ENCODE measurements around the gene MRPL2.

The MRPL2 gene

DNA sequence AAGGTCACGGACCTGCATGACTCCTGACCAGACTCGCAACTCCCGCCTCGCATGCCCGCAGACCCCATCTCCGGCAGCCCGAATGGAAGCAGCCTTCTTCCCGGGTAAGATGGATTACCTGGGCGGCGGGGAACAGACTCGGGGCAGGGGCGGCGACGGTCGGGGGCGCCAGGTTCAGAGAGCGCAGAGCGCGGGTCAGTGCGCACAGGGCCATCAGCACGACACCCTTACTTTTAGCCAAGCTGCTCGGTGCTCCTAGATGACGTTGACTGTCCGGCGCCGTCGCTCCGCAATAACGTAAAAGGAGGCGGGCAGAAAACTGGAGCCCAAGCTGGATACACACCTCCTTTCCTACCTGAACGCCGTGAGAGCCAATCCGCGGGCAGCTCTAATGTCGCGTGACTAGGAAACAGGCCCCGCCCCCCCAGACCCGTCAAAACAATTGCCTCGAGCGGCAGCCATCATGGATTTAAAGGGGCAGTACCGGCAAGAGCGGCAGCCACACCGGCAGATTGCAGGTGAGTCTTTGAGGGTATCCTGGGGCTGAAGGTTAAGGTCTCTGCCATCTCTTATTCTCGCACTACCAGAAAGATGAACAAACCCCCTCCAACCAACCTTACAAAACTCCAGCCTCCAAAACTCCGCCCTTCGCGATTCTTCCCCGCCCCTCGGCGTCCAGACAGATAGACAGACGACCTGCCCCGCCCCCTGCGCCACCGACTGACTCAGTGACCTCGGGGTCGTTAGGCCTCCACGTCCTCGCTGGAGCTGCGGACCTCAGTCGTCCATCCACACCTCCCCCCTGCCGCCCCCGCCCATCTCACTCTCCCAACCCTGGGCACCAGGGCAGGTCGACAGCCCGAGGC, at the start of gene MRPL2, which contains the start of gene KLC4:
Gene MRPL2, minus strand, starts transcription at position 267 of the 866 bp plus-strand sequence. Its CDS starts 53 bp downstream, at position 214.
Gene KLC4, plus strand, starts transcription at position 464 of the 866 bp plus-strand sequence. CDS start 1,705 bp downstream, outside the sequence.
- in situ Hi-C loops (cut with HindIII; ENCODE audit: low sequenced_read_pairs), result no loop called here

DNA sequence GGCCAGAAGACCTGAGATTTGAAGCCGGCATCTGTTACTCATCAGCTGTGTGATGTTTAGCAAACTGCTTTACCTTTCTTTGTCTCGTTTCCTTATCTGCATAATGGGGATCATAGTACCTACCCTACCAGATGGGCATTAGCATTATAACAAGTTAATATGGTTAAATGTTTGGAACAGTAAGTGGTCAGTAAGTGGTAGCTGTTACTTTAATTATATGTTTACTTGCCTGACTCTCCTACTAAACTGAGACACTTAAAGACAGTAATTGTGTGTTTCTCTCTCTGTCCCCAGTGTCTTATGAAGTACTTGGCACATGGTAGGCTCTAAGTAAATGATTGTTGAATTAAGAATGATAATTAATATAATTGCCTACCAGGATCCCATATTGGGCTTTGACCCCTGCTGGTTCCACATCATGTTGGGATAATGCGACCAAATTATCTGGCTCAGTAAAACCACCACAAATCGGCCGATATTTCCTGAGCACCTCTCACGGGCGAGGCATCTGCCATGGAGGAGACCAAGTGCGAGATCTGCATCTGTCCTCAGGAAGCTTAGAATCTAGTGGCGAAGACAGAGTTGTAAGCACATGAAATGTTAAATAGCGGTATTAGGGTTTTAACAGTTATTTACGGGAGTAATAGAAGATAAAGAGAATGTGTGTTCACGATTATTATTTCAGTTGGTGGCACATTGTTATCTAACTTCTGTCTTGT, 48.3 kb upstream of the MRPL2 start:
- in situ Hi-C loops (cut with HindIII; ENCODE audit: low sequenced_read_pairs), result no loop called here

DNA sequence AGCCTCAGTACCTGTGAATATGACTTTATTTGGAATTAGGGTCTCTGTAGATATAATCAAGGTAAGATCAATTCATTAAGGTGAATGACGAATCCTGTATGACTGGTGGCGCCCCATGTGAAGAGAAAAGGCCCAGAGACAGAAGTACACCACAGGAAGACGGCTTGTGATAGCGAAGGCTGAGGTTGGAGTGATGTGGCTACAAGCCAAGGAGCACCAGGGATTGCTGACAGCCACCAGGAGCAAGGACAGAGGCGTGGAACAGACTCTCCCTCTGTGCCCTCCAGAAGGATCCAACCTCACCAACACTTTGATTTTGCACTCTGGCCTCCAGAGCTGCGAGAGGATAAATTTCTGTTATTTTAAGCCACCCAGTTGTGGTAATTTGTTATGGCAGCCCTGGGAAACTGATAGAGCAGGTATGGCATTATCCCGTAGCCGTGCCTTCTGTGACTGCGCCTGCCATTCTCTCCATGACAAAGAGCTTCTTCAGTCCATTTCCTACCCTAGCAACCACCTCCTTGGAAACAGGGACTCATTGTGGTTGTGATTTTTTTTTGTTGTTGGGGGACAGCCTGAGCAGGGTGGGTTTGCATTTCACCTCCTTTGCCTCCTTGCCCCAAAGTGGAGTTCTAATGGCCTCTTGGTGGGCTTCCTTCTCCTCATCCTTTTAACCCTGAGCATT, 46.4 kb upstream of the MRPL2 start:
- in situ Hi-C loops (cut with HindIII; ENCODE audit: low sequenced_read_pairs), result no loop called here

DNA sequence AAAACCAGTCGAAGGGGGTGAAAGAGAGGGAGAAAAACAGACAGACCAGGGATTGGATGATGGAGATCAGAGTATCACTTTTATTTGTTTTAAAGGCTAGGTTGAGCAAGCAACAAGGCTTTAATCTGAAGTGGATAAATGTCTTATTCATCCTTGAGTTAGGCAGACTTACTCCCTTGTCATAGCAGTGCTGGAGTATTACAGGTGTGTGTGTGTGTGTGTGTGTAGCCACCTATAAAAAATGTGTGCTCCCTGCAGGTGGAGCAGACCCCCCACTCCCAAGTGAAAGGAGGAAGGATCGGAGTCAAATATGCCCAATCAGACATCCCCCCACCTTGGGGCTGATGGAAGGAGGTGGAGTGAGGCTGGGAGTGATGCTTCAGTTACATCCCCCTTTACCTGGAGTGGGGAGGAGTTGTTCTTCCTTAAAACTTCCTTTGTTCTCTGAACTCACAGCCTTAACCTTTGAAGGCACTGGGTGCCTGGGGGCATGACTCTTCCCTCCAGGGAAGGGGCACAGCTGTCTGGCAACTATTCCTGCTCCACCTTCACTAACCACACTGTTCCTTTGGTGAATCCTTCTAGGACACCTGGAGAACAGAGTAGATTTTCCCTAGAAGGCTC, 44.1 kb upstream of the MRPL2 start:
- in situ Hi-C loops (cut with HindIII; ENCODE audit: low sequenced_read_pairs), result no loop called here

DNA sequence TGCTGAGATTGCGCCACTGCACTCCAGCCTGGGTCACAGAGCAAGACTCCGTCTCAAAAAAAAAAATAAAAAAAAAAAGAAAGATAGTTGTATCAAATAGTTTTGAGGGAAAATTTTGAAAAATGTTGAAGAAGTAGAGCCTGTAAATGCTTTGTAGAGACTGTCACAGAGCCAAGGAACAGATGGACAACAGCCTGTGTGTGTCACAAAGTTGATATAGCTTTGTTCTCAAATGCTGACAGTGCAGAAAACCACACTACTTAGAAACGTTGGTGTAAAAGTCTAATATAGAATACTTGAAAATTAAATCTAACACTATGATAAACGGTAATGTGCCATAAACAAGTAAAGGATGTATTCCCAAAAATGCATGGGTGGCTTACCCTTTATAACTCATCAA, 42.3 kb upstream of the MRPL2 start:
- in situ Hi-C loops (cut with HindIII; ENCODE audit: low sequenced_read_pairs), result no loop called here

DNA sequence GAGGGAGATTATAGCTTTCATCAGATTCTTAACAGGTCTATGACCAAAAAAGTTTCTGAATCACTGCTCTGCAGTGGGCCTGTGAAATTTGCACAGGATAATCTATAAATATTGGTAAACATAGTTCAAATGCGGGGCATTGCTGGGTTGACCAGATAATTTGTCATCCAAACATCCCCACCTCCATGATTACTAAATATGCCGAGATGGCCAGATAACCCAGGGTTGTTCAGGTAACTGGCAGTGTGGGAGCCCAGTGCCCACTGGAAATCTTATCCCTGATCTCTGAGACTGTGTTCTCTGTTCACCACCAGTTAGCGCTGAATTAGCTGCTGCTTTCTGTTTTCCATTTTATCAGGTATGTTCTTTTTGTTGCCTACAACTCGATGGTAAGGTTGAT, 38.3 kb upstream of the MRPL2 start:
- in situ Hi-C loops (cut with HindIII; ENCODE audit: low sequenced_read_pairs), result no loop called here

DNA sequence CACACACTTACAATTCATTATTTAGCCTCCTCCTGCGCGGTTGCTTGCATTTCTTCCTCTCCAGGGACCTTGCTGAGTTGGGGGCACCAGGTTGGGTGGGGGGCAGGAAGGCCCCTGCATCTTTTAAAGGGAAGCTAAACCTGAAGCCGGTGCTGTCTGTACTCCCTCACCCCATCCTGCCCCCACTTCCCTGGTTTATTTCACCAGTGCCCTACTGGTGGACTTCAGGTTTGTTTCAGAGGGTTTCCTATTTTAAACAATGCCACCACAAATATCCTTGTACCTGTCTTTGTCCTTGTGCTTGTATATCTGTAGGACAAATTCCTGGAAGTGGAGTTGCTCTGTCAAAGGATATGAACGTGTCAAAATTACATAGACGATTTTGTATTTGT, 37.9 kb upstream of the MRPL2 start:
- in situ Hi-C loops (cut with HindIII; ENCODE audit: low sequenced_read_pairs), result no loop called here

DNA sequence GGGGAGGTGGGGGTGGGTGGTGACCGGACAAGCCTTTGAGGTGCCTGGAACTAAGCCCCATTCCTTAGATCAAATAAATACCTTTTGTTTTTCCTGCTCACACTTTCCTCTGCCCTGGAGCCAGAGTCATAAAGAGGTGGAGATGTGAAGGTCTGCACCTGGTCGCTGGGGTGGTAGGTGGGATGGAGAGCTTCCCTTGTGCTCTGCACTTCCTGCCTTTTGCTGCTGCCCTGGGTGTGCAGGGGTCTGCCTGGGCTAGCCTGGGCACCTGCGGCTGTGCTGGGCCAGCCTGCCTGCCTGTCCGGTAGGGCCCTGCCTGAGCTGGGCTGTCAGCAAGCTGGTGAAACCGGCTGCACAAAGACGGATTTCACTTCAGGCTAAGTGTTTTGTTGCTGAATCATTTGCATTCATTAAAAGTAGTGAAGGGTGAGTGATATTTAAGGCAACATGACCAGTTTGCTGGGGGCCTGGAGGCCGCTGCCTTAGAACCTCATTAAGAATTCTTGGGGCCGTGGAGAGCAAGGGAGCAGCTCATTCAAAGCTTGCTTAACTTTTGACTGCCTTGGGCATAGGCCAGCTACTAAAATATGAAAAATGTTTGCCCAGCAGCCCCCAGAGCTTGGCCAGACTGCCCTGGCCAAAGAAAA, 37.3 kb upstream of the MRPL2 start:
- in situ Hi-C loops (cut with HindIII; ENCODE audit: low sequenced_read_pairs), result no loop called here

DNA sequence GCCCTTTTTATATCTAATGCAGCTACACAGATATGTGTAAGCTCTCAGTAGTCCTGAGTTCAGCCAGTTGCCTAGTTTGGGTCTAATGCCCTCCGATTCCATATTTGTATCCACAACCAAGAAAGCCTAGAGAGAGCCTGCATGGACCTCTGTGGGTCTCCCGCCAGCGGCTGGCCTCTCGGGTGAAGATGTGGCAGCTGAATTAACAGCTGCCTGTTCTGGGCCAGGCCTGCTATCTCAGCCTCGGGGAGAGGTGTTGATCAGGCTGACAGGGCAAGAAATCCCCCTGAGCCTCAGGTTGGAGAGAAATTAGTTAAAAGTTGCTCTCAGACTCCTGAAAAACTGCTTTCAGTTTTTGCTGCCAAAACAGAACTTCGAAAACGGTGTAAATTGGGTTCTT, 36.7 kb upstream of the MRPL2 start:
- in situ Hi-C loops (cut with HindIII; ENCODE audit: low sequenced_read_pairs), result no loop called here

DNA sequence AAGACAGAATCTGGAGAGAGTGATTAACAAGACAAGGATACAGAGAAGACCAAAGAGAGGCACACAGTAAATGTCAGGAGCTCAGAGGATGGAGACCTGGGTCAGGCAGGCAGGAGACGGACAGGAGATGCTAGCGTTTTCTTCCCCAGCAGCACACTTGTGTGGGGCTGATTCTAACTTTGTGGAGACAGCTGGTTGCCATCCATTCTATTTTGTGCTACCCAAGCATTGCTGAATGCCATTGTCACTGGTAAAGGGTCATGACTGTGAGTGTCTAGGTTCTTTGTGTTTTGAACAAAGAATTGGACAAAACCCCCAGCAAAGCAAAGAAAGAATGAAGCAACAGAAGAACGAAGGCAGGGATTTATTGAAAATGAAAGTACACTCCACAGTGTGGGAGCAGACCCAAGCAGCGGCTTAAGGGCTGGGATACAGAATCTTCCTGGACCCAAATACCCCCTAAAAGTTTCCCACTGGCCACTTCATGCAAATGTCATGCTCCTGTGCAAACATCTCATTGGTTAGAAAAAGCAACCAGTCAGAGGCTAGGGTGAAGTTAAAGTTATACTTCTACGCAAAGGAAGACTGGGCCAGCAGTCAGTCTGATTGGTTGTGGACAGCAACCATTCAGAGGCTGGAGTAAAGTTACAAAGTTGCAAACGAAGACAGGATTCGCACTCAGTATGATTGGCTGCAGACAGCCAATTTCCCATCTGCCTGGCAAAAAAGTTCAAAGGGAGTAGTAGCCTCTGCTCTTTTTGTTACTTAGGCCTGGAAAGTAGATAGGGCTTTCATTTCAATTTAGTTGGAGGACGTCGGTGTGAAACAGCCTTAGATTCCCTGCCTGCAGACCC, 34.4 kb upstream of the MRPL2 start:
- in situ Hi-C loops (cut with HindIII; ENCODE audit: low sequenced_read_pairs), result no loop called here

DNA sequence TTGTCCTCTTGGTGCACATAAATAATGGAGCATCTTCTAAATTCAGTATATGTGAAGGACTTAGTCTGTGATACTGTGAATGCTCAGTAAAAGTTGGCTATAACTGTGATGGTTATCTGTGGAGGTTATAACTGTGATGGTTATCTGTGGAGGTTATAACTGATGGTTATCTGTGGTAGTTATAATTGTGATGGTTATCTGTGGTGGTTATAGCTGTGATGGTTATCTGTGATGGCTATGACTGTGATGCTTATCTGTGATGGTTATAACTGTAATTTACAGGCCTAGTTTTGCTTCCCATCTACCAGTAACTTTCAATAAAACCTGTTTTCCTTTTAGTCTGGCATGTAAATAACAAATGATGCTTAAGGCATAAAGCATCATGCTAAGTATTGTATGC, 33.4 kb upstream of the MRPL2 start:
- in situ Hi-C loops (cut with HindIII; ENCODE audit: low sequenced_read_pairs), result no loop called here

DNA sequence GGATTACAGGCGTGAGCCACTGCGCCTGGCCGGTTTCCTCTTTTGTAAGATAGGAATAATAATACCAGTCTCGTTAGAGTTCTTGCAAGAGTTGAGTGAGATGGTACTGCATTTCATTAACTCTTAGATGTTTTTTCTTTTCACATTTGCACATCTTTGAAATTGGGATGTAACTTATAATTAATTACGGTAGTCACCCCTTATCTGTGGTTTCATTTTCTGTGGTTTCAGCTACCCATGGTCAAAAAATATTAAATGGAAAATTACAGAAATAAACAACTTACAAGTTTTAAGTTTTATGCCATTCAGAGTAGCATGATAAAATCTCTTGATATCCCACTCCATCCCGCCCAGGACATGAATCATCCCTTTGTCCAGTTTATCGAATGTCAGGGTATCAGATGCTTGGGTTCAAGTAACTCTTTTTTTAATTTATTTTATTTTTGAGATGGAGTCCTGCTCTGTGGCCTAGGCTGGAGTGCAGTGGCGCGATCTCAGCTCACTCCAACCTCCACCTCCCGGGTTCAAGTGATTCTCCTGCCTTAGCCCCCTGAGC, 32.3 kb upstream of the MRPL2 start:
- in situ Hi-C loops (cut with HindIII; ENCODE audit: low sequenced_read_pairs), result no loop called here

DNA sequence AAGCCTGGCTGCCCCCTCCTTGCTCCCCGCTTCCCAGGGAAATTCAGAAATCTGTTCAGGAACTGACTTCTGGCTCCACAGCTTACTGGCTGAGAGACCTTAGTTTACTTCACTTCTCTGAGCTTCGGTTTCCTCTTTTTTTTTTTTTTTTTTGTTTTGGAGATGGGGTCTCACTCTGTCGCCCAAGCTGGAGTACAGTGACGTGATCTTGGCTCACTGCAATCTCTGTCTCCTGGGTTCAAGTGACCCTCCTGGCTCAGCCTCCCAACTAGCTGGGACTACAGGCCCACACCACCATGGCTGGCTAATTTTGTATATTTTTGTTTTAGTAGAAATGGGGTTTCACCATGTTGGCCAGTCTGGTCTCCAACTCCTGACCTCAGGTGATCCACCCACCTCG, 31.8 kb upstream of the MRPL2 start:
- in situ Hi-C loops (cut with HindIII; ENCODE audit: low sequenced_read_pairs), result no loop called here

DNA sequence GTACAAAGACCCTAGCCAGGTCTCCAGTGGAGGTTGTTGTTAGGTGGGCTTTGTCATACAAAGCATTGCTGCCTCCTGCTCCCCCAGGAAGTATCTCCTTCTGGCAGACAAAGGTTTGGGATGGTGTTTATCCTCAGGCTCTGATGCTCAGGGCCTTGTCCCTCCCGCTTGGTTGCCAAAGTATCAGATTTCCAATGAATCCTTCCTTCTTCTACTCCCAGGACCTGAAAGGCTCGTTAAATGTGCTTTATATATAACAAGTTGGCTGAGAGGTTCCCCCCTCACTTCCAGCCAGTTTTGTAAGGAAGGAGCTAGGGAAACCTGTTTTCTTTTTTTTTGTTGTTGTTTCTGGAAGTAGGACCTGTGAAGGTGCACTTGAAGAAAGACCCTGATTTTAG, 31.3 kb upstream of the MRPL2 start:
- in situ Hi-C loops (cut with HindIII; ENCODE audit: low sequenced_read_pairs), result no loop called here

DNA sequence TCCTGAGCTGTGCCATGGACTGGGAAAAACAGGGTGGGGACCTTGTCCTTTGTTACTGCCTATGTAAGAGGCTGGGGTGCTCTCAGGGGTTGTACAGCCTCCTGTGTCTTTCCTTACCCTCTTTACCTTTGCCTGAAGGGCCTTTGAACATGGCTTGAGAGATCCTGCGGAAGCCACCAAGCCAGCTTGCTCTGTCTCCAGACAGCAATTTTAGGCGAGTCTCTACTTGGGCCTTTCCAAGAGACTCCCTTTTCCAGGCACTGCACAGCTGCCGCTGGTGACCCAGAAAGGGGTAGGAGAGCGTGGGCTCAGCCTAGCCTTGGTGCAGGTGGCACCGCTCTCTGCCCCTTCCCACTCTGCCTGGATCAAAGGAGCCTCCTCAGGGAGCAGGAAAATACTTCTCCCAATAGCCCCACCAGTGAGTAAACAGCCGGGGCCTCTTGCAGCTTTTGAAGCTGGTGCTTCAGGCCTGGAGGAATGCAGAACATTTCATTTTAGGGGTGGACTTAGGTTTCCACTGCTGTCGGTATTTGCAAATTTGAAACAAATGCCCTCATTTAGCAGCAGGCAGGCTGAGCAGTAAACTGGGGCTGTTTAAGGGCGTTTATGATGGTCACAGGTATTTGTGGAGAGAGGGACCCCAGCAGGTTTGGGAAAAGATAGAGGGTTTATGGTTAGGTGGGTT, 30.8 kb upstream of the MRPL2 start:
- in situ Hi-C loops (cut with HindIII; ENCODE audit: low sequenced_read_pairs), result no loop called here

DNA sequence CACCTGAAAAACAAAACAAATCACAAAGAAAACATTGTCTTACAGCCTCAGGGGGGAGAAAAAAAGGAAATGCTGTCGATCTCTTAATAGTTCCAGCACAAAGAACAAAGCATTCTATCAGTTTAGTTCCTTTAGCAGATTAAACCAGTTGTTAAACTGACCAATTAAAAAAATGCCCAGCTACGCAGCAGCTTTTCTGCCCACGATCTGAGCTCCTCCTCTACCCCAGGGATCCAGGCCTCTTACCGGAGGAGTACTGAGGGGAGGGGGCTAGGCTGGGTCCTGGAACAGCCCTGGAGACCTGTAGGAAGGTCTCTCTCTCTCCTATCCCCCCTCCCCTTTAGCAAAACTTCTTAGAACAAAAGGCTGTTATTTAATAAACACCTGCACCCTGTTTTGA, 30.2 kb upstream of the MRPL2 start:
- in situ Hi-C loops (cut with HindIII; ENCODE audit: low sequenced_read_pairs), result no loop called here

DNA sequence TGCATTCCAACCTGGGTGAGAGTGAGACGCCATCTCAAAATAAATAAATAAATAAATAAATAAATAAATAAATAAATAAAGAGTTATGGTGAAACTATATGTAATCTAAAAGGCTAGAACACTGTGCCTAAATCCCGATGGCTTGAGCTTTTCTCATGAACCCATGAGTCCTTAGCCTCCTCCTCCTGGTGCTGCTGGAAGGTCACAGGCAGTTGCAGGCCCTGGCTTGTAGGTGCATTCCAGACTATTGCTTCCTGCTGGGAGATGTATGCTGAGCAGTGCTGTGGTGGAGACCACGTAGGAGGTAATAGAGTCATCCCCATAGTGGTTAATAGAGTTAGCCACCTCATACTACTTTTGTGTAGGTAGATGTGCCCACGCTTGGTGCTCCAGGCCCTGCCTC, 29.4 kb upstream of the MRPL2 start:
- in situ Hi-C loops (cut with HindIII; ENCODE audit: low sequenced_read_pairs), result no loop called here

DNA sequence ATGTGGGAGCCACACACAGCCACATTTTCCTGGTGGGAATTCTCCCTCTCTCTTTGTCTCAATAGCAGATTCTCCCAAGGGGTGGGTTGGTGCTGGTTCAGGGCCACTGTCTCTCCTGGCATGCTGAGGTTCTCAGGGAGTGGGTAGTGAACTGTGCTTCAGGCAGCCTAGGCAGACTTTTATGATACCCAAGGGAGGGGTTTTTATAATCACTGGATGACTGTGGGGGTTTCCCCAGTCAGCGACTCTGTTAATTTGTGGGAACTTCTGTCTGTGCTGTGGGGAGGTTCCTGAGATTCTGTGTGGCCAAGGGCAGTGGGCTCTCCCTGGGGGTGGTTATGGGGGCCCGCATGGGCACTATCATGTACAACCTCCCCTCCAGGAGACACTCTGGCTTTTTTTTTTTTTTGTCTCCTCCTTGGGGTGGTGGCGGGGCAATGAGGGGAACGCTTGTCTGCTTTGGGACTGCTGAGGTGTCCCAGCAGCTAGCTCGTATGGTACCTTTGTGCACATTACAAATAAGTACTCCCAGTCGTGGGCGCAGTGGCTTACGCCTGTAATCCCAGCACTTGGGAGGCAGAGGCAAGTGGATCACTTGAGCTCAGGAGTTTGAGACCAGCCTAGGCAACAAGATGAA, 26.9 kb upstream of the MRPL2 start:
- in situ Hi-C loops (cut with HindIII; ENCODE audit: low sequenced_read_pairs), result no loop called here
